Gastroesophageal sphincter (tissue), 4 donors: Measurements from ENCODE around the gene PUS1. TPM values are rescaled to one million over a fixed set of nuclear protein-coding genes. Genes with fewer than 3 reads are reported as not detected.

Experiments used
- ATAC-seq: fragments of 150-250 bp; one replicate; pipeline ENCODE4 v1.9.1; 2016; ENCODE audit warnings: mild to moderate bottlenecking, moderate library complexity
- H3K27ac ChIP-seq, 4 donors: fragments of 200-600 bp; sonication (generic) in 3 of 4; 1 replicate in 3 of 4; 2 replicates in 1 of 4; pipeline ENCODE4 v1.5.1; 2016 to 2019
- H3K27me3 ChIP-seq: fragments of 200-600 bp; sonication (generic); one replicate; pipeline ENCODE4 v1.5.1; 2019
- H3K36me3 ChIP-seq, 2 donors: fragments of 200-600 bp; sonication (generic); one replicate each; pipeline ENCODE4 v1.5.1; 2019; ENCODE audit warnings: control low read depth in 1 of 2
- H3K4me1 ChIP-seq, 3 donors: fragments of 200-600 bp; sonication (generic); 1 replicate in 2 of 3; 2 replicates in 1 of 3; pipeline ENCODE4 v1.5.1; 2016 to 2019; ENCODE audit warnings: control low read depth in 2 of 3
- H3K4me3 ChIP-seq, 2 donors: fragments of 200-600 bp; sonication (generic); one replicate each; pipeline ENCODE4 v1.5.1; 2019; ENCODE audit warnings: mild to moderate bottlenecking in 1 of 2, moderate library complexity in 1 of 2
- H3K9me3 ChIP-seq, 3 donors: fragments of 200-600 bp; sonication (generic); one replicate each; pipeline ENCODE4 v1.5.1; 2017 to 2019; ENCODE audit warnings: control low read depth in 2 of 3
- CTCF ChIP-seq, 4 experiments: fragments of 200-600 bp in 2 of 4; fragments of 450-650 bp in 2 of 4; sonication (generic) in 1 of 4; IDR thresholded peaks; one replicate each; pipeline ENCODE4 v1.5.1; 2017 to 2019; ENCODE audit warnings: antibody characterized with exemption in 4 of 4, mild to moderate bottlenecking in 2 of 4, moderate library complexity in 2 of 4
- EP300 ChIP-seq: sonication (generic); formaldehyde crosslinking; IDR thresholded peaks from one replicate; pipeline ENCODE4 v1.6.1; 2017; ENCODE audit warnings: antibody characterized with exemption, mild to moderate bottlenecking
- POLR2A ChIP-seq, 2 donors: fragments of 450-650 bp; IDR thresholded peaks; one replicate each; pipeline ENCODE4 v1.6.1; 2017; ENCODE audit warnings: antibody characterized with exemption in 2 of 2, mild to moderate bottlenecking in 2 of 2, moderate library complexity in 1 of 2
- POLR2AphosphoS5 ChIP-seq: sonication (generic); formaldehyde crosslinking; IDR thresholded peaks from one replicate; pipeline ENCODE4 v1.6.1; 2017; ENCODE audit warnings: antibody characterized with exemption
- WGBS, 2 donors: methylation state at CpG; one replicate each; pipeline ENCODE4 v1.1.5; 2018; ENCODE audit warnings: low coverage in 1 of 2; 5-methylcytosine and 5-hydroxymethylcytosine counted together
- total RNA-seq, 4 donors: library from RNA; depleted of rRNA; stranded (reverse); fragments of >200 nt; gene quantifications; one replicate each; pipeline ENCODE4 v1.1.0, GENCODE V29; 2016

Gene PUS1
- total RNA-seq, 4 donors from 2014 or later: 7.2 to 28.2 (median 13.1) TPM

GRCh38 chr12:131917139-131917710 is 11.9 kb upstream of the PUS1 start:
- TF ChIP-seq POLR2A (IDR thresholded peaks at IDR 0.05) (no peak), EP300 (no peak), POLR2AphosphoS5 (no peak), CTCF (IDR thresholded peaks at IDR 0.05) (no peak)
- no peaks in the 10 kb centered on the region for H3K27me3 ChIP-seq
- H3K9me3 ChIP-seq: no peaks in the 10 kb centered on the region
- WGBS, 2 donors: no CpG with 5 or more reads among the region's 31 CpGs
- peaks cover 0 to 96% of the 10 kb centered on the region in 2 donors for H3K36me3 ChIP-seq
- H3K4me3 ChIP-seq: no peak overlapping the region
- no peak overlapping the region for H3K27ac ChIP-seq
- ATAC-seq: no peak
- peaks cover 0 to 10% (median 8%) of the 10 kb centered on the region in 3 donors for H3K4me1 ChIP-seq

- TF ChIP-seq EP300 (no peak), POLR2AphosphoS5 (no peak), CTCF (IDR thresholded peaks at IDR 0.05) (no peak)
- peaks cover 0 to 4% (median 2%) of the 10 kb centered on the region in 3 donors for H3K4me1 ChIP-seq
- ATAC-seq: no peak
- peaks cover 0 to 96% of the 10 kb centered on the region in 2 donors for H3K36me3 ChIP-seq
- no peaks in the 10 kb centered on the region for H3K27me3 ChIP-seq
- no CpG with 5 or more reads among the region's 18 CpGs for WGBS, 2 donors
- no peaks in the 10 kb centered on the region for H3K9me3 ChIP-seq
- no peak overlapping the region for H3K4me3 ChIP-seq
- no peak overlapping the region for H3K27ac ChIP-seq
Measured at GRCh38 chr12:131917711-131918306, 11.3 kb upstream of the PUS1 start.

GRCh38 chr12:131918311-131919050 is 10.6 kb upstream of the PUS1 start:
- H3K4me1 ChIP-seq: no peaks in the 10 kb centered on the region
- 50% methylated on average over 1 of the region's 20 CpGs; no CpG with 5 or more reads in 1 of the 2 donors for WGBS, 2 donors
- peaks cover 0 to 96% of the 10 kb centered on the region in 2 donors for H3K36me3 ChIP-seq
- H3K4me3 ChIP-seq: no peak overlapping the region
- H3K27me3 ChIP-seq: no peaks in the 10 kb centered on the region
- no peaks in the 10 kb centered on the region for H3K9me3 ChIP-seq
- no peak overlapping the region for H3K27ac ChIP-seq
- no peak for TF ChIP-seq EP300
- TF ChIP-seq POLR2A (IDR thresholded peaks at IDR 0.05): no peak
- TF ChIP-seq CTCF (IDR thresholded peaks at IDR 0.05): no peak
- TF ChIP-seq POLR2AphosphoS5: no peak
- ATAC-seq: no peak

- no peak overlapping the region for H3K27ac ChIP-seq
- no peak for TF ChIP-seq POLR2A (IDR thresholded peaks at IDR 0.05)
- TF ChIP-seq POLR2AphosphoS5: no peak
- TF ChIP-seq CTCF (IDR thresholded peaks at IDR 0.05): no peak
- TF ChIP-seq EP300: no peak
- no peak overlapping the region for H3K4me3 ChIP-seq
- H3K4me1 ChIP-seq: peaks cover 0 to under 1% (median 0%) of the 10 kb centered on the region in 3 donors
- no peak for ATAC-seq
- H3K36me3 ChIP-seq: peaks cover 0 to 90% of the 10 kb centered on the region in 2 donors
- no peaks in the 10 kb centered on the region for H3K9me3 ChIP-seq
- H3K27me3 ChIP-seq: no peaks in the 10 kb centered on the region
- WGBS, 2 donors: 88% methylated on average over 3 of the region's 19 CpGs; no CpG with 5 or more reads in 1 of the 2 donors
Measured at GRCh38 chr12:131919051-131919347, 10.1 kb upstream of the PUS1 start.
